Prostate gland (tissue), 2 donors: ENCODE results near the gene CREBL2. TPM values are rescaled to one million over a fixed set of nuclear protein-coding genes. Genes with fewer than 3 reads are reported as not detected.

Experiments
- DNase-seq: peaks from one replicate; pipeline ENCODE4 v3.0.0-alpha.2; 2019; ENCODE audit warnings: low spot score
- H3K27ac ChIP-seq, 2 donors: fragments of 200-600 bp; sonication (generic); 2 replicates each; pipeline ENCODE4 v1.5.1; 2017 to 2019
- H3K27me3 ChIP-seq: fragments of 200-600 bp; sonication (generic); replicated peaks from 2 replicates; pipeline ENCODE4 v1.5.1; 2019; ENCODE audit not compliant: insufficient read depth
- H3K36me3 ChIP-seq, 2 donors: fragments of 200-600 bp; sonication (generic); 1 replicate in 1 of 2; 2 replicates in 1 of 2; pipeline versions ENCODE4 v1.5.1 to v1.8.1; 2017 to 2019
- H3K4me1 ChIP-seq: fragments of 200-600 bp; sonication (generic); replicated peaks from 2 replicates; pipeline ENCODE4 v1.5.1; 2019
- H3K4me3 ChIP-seq, 2 donors: fragments of 200-600 bp; sonication (generic); 2 replicates each; pipeline ENCODE4 v1.5.1; 2017 to 2019
- H3K9me3 ChIP-seq: fragments of 200-600 bp; sonication (generic); 2 replicates; pipeline ENCODE4 v1.5.1; 2017
- CTCF ChIP-seq, 4 experiments: fragments of 200-600 bp in 2 of 4; fragments of 450-650 bp in 2 of 4; sonication (generic) in 2 of 4; IDR thresholded peaks; 1 replicate in 3 of 4; 2 replicates in 1 of 4; pipeline ENCODE4 v1.5.1; 2016 to 2019; ENCODE audit warnings: antibody characterized with exemption in 4 of 4, mild to moderate bottlenecking in 2 of 4, moderate library complexity in 2 of 4
- POLR2A ChIP-seq: fragments of 450-650 bp; IDR thresholded peaks from one replicate; pipeline ENCODE4 v1.6.1; 2016; ENCODE audit warnings: antibody characterized with exemption, mild to moderate bottlenecking
- POLR2AphosphoS5 ChIP-seq: sonication (generic); formaldehyde crosslinking; IDR thresholded peaks from one replicate; pipeline ENCODE4 v1.6.1; 2017; ENCODE audit warnings: antibody characterized with exemption
- WGBS: methylation state at CpG from one replicate; pipeline ENCODE4 v1.1.5; 2018; 5-methylcytosine and 5-hydroxymethylcytosine counted together
- intact Hi-C: fragments of 100-400 bp; cut with DNase I; formaldehyde crosslinking; loops from one replicate; pipeline ENCODE4 v1.14.2; 2022
- total RNA-seq, 2 donors: library from RNA; depleted of rRNA; stranded (reverse); fragments of >200 nt; gene quantifications; one replicate each; pipeline ENCODE4 v1.1.0, GENCODE V29; 2016

CREBL2 gene
- total RNA-seq, 2 donors from 2014 or later, result 48.1 to 59.8 TPM

- 78% methylated on average over 8 of the region's 8 CpGs for WGBS
- no peak for DNase-seq
- Histone ChIP-seq H3K27me3 (no peaks in the 10 kb centered on the region), H3K4me3 (no peak overlapping the region), H3K9me3 (no peaks in the 10 kb centered on the region), H3K27ac (peak overlapping the region in 1 of 2 donors; percentile 64), H3K36me3 (no peaks in the 10 kb centered on the region), H3K4me1 (peaks cover 4% of the 10 kb centered on the region)
- no peak for TF ChIP-seq POLR2A
- no peak for TF ChIP-seq CTCF (IDR thresholded peaks at IDR 0.05)
- no peak for TF ChIP-seq POLR2AphosphoS5
- intact Hi-C loops, result no loop called here
These were observed 11.0 kb upstream of the CREBL2 start for GRCh38 chr12:12600659-12601058.

- no peak overlapping the region for H3K4me3 ChIP-seq
- no peaks in the 10 kb centered on the region for H3K27me3 ChIP-seq
- H3K27ac ChIP-seq, result no peak overlapping the region
- H3K36me3 ChIP-seq, result no peaks in the 10 kb centered on the region
- DNase-seq, result no peak
- peaks cover 4% of the 10 kb centered on the region for H3K4me1 ChIP-seq
- 52% methylated on average over 5 of the region's 5 CpGs for WGBS
- H3K9me3 ChIP-seq, result no peaks in the 10 kb centered on the region
- intact Hi-C loops, result no loop called here
- TF ChIP-seq POLR2A (no peak), CTCF (IDR thresholded peaks at IDR 0.05) (no peak), POLR2AphosphoS5 (no peak)
These were observed 6.9 kb upstream of the CREBL2 start for GRCh38 chr12:12604740-12605139.

GRCh38 chr12:12606781-12607589 is 4.7 kb upstream of the CREBL2 start:
- Histone ChIP-seq H3K27ac (peak overlapping the region; percentile 3 to 64), H3K36me3 (no peaks in the 10 kb centered on the region), H3K9me3 (no peaks in the 10 kb centered on the region), H3K27me3 (no peaks in the 10 kb centered on the region), H3K4me3 (no peak overlapping the region), H3K4me1 (no peaks in the 10 kb centered on the region)
- DNase-seq, result no peak
- intact Hi-C loops, result no loop called here
- TF ChIP-seq POLR2AphosphoS5 (peak; percentile 53), CTCF (IDR thresholded peaks at IDR 0.05) (no peak)
- WGBS, result 43% methylated on average over 7 of the region's 7 CpGs

- H3K9me3 ChIP-seq, result no peaks in the 10 kb centered on the region
- TF ChIP-seq POLR2A, result no peak
- TF ChIP-seq CTCF (IDR thresholded peaks at IDR 0.05), result peak in 2 of 4 experiments; percentile 11 to 25
- 37% methylated on average over 1 of the region's 1 CpG for WGBS
- H3K4me1 ChIP-seq, result no peaks in the 10 kb centered on the region
- H3K36me3 ChIP-seq, result no peaks in the 10 kb centered on the region
- no peak overlapping the region for H3K4me3 ChIP-seq
- H3K27ac ChIP-seq, result peak overlapping the region in 1 of 2 donors; percentile 51
- intact Hi-C loops, result no loop called here
- DNase-seq, result no peak
- H3K27me3 ChIP-seq, result no peaks in the 10 kb centered on the region
These were observed 3.1 kb upstream of the CREBL2 start for GRCh38 chr12:12608557-12608957.

- 81% methylated on average over 3 of the region's 3 CpGs for WGBS
- TF ChIP-seq POLR2A (no peak), POLR2AphosphoS5 (no peak), CTCF (IDR thresholded peaks at IDR 0.05) (no peak)
- intact Hi-C loops, result loop anchor here (5.0 to 10.0 kb wide), 2 partner anchors 47 to 85 kb away; partner anchors contain the start of genes DUSP16 and GPR19
These were observed 2.0 kb upstream of the CREBL2 start for GRCh38 chr12:12609692-12610091.

More at GRCh38 chr12:12609692-12610091, 2.0 kb upstream of the CREBL2 start:
- no peak for DNase-seq
- H3K4me1 ChIP-seq, result no peaks in the 10 kb centered on the region
- no peaks in the 10 kb centered on the region for H3K9me3 ChIP-seq
- no peaks in the 10 kb centered on the region for H3K36me3 ChIP-seq
- no peak overlapping the region for H3K27ac ChIP-seq
- no peak overlapping the region for H3K4me3 ChIP-seq
- no peaks in the 10 kb centered on the region for H3K27me3 ChIP-seq
